Fibroblast of skin of abdomen (primary cell): ENCODE data around the gene VPS18.

Source experiments
- DNase-seq: peaks from one replicate; pipeline ENCODE4 v3.0.0-alpha.2; 2013

VPS18 gene

GRCh38 chr15:40925495-40925862 is 31.2 kb downstream of the VPS18 start:
- no peak for DNase-seq

- DNase-seq: peak; percentile 10
These were observed 31.8 kb downstream of the VPS18 start for GRCh38 chr15:40925863-40926658.

- no peak for DNase-seq
These were observed 32.6 kb downstream of the VPS18 start for GRCh38 chr15:40926659-40927494.

- no peak for DNase-seq
These were observed 33.2 kb downstream of the VPS18 start for GRCh38 chr15:40927495-40927872.

GRCh38 chr15:40927873-40928806 is 33.9 kb downstream of the VPS18 start:
- DNase-seq: no peak

GRCh38 chr15:40928821-40929659 is 34.8 kb downstream of the VPS18 start, which contains the start of gene DLL4:
TSS of gene DLL4 (plus strand) at chr15:40929340. CDS start at chr15:40929669, 329 bp downstream.
- peak; percentile 23 for DNase-seq

- peak; percentile 18 for DNase-seq
These were observed 35.6 kb downstream of the VPS18 start for GRCh38 chr15:40929660-40930429.

GRCh38 chr15:40930430-40931299 is 36.4 kb downstream of the VPS18 start:
- DNase-seq: no peak

- no peak for DNase-seq
These were observed 37.3 kb downstream of the VPS18 start for GRCh38 chr15:40931300-40932142.

GRCh38 chr15:40932156-40932555 is 37.9 kb downstream of the VPS18 start:
- no peak for DNase-seq

- DNase-seq: no peak
These were observed 38.6 kb downstream of the VPS18 start for GRCh38 chr15:40932649-40933516.

GRCh38 chr15:40933517-40933902 is 39.3 kb downstream of the VPS18 start:
- no peak for DNase-seq

GRCh38 chr15:40934457-40934856 is 40.2 kb downstream of the VPS18 start:
- no peak for DNase-seq

GRCh38 chr15:40936234-40936708 is 42.0 kb downstream of the VPS18 start:
- DNase-seq: no peak

- DNase-seq: peak; percentile 58
These were observed 42.7 kb downstream of the VPS18 start for GRCh38 chr15:40936709-40937666.

GRCh38 chr15:40937762-40938535 is 43.7 kb downstream of the VPS18 start:
- no peak for DNase-seq
